Fibroblast of lung (primary cell): Measurements from ENCODE around the gene NRP1. TPM values are rescaled to one million over a fixed set of nuclear protein-coding genes. Genes with fewer than 3 reads are reported as not detected.

Source experiments
- DNase-seq, 2 donors: peaks; one replicate each; pipeline versions ENCODE4 v3.0.0 to v3.0.0-alpha.2; 2010; ENCODE audit warnings: low read depth in 2 of 2
- H2AFZ ChIP-seq: 2 replicates; pipeline ENCODE4 v1.5.1; 2012; ENCODE audit warnings: low read length, control low read depth, inconsistent platforms
- H3K27ac ChIP-seq: 2 replicates; pipeline ENCODE4 v1.5.1; 2011; ENCODE audit warnings: low read length, control low read depth; ENCODE audit not compliant: insufficient read depth
- H3K27me3 ChIP-seq: 2 replicates; pipeline ENCODE4 v1.5.1; 2011; ENCODE audit warnings: mild to moderate bottlenecking, low read length; ENCODE audit not compliant: control insufficient read depth, insufficient read depth
- H3K36me3 ChIP-seq: 2 replicates; pipeline ENCODE4 v1.5.1; 2011; ENCODE audit warnings: low read length; ENCODE audit not compliant: control insufficient read depth, insufficient read depth
- H3K4me1 ChIP-seq: 2 replicates; pipeline ENCODE4 v1.5.1; 2011; ENCODE audit warnings: low read length; ENCODE audit not compliant: control insufficient read depth, insufficient read depth; ENCODE audit errors: extremely low read depth
- H3K4me2 ChIP-seq: 2 replicates; pipeline ENCODE4 v1.5.1; 2011; ENCODE audit warnings: low read length, control low read depth; ENCODE audit not compliant: insufficient read depth; ENCODE audit errors: extremely low read depth
- H3K4me3 ChIP-seq, 4 experiments: fragments of 200-600 bp in 1 of 4; sonication (generic) in 1 of 4; replicated peaks in 1 of 4; 2 replicates each; pipeline ENCODE4 v1.5.1; 2011 to 2016; ENCODE audit warnings: low read length in 4 of 4, low read depth in 3 of 4, mild to moderate bottlenecking in 3 of 4, control low read depth in 2 of 4, inconsistent platforms in 1 of 4, mixed read lengths in 1 of 4; ENCODE audit not compliant: insufficient read depth in 1 of 4; ENCODE audit errors: control extremely low read depth in 1 of 4
- H3K79me2 ChIP-seq: 2 replicates; pipeline ENCODE4 v1.5.1; 2012; ENCODE audit warnings: mild to moderate bottlenecking, low read length, inconsistent platforms; ENCODE audit not compliant: control insufficient read depth, insufficient read depth
- H3K9ac ChIP-seq: 2 replicates; pipeline ENCODE4 v1.5.1; 2011; ENCODE audit warnings: mild to moderate bottlenecking, low read length, control low read depth; ENCODE audit not compliant: insufficient read depth
- H3K9me3 ChIP-seq: 2 replicates; pipeline ENCODE4 v1.5.1; 2012; ENCODE audit warnings: low read depth, low read length; ENCODE audit not compliant: control insufficient read depth, insufficient read depth
- H4K20me1 ChIP-seq: 2 replicates; pipeline ENCODE4 v1.5.1; 2011; ENCODE audit warnings: low read length; ENCODE audit not compliant: control insufficient read depth, insufficient read depth; ENCODE audit errors: extremely low read depth
- EZH2 ChIP-seq: IDR thresholded peaks from 2 replicates; pipeline ENCODE4 v1.5.1; 2012; ENCODE audit warnings: low read length, control low read depth, mild to moderate bottlenecking; ENCODE audit errors: missing control alignments
- polyA plus RNA-seq, 2 donors: library from polyadenylated mRNA; depleted of rRNA in 1 of 2; stranded (reverse) in 1 of 2; unstranded in 1 of 2; fragments of >200 nt; gene quantifications; 2 replicates each; pipeline ENCODE4 v1.2.1, GENCODE V29; 2011 to 2012; ENCODE audit warnings: missing spikeins in 1 of 2
- total RNA-seq: library from RNA; depleted of rRNA; stranded (reverse); fragments of >200 nt; gene quantifications from 2 replicates; pipeline ENCODE4 v1.2.1, GENCODE V29; 2014
- TF ChIP-seq, protein P1 (sequence below), 2 donors: IDR thresholded peaks in 1 of 2; conservative IDR thresholded peaks in 1 of 2; 1 replicate in 1 of 2; 2 replicates in 1 of 2; pipeline ENCODE4 v1.5.1; 2011 to 2012; ENCODE audit warnings: low read length in 2 of 2, control low read depth in 1 of 2, inconsistent platforms in 1 of 2, low read depth in 1 of 2, mild to moderate bottlenecking in 1 of 2

NRP1 gene
- total and polyA plus RNA-seq, 2 donors (not counting 1 experiment from before 2014, with no cell fraction given), result 187 to 373 TPM

GRCh38 chr10:33335551-33335800 is 1.0 kb upstream of the NRP1 start:
- Histone ChIP-seq H3K27me3 (no peaks in the 10 kb centered on the region), H3K27ac (peak overlapping the region; percentile 90), H4K20me1 (no peaks in the 10 kb centered on the region), H3K4me2 (peak overlapping the region; percentile 91), H3K4me3 (peak overlapping the region; percentile 77 to 96 (median 78)), H3K9ac (peak overlapping the region; percentile 78), H3K9me3 (no peaks in the 10 kb centered on the region), H3K79me2 (peaks cover 56% of the 10 kb centered on the region), H2AFZ (no peak overlapping the region), H3K4me1 (peaks cover 8% of the 10 kb centered on the region), H3K36me3 (no peaks in the 10 kb centered on the region)
- TF ChIP-seq EZH2, result no peak
- TF ChIP-seq, protein P1, sequence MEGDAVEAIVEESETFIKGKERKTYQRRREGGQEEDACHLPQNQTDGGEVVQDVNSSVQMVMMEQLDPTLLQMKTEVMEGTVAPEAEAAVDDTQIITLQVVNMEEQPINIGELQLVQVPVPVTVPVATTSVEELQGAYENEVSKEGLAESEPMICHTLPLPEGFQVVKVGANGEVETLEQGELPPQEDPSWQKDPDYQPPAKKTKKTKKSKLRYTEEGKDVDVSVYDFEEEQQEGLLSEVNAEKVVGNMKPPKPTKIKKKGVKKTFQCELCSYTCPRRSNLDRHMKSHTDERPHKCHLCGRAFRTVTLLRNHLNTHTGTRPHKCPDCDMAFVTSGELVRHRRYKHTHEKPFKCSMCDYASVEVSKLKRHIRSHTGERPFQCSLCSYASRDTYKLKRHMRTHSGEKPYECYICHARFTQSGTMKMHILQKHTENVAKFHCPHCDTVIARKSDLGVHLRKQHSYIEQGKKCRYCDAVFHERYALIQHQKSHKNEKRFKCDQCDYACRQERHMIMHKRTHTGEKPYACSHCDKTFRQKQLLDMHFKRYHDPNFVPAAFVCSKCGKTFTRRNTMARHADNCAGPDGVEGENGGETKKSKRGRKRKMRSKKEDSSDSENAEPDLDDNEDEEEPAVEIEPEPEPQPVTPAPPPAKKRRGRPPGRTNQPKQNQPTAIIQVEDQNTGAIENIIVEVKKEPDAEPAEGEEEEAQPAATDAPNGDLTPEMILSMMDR (conservative IDR thresholded peaks at IDR 0.05 in 1 of 2, IDR thresholded peaks at IDR 0.05 in 1 of 2; ENCODE audit: low read depth in 1 of 2, low read length in 2 of 2), result no peak
- DNase-seq, result no peak

DNA sequence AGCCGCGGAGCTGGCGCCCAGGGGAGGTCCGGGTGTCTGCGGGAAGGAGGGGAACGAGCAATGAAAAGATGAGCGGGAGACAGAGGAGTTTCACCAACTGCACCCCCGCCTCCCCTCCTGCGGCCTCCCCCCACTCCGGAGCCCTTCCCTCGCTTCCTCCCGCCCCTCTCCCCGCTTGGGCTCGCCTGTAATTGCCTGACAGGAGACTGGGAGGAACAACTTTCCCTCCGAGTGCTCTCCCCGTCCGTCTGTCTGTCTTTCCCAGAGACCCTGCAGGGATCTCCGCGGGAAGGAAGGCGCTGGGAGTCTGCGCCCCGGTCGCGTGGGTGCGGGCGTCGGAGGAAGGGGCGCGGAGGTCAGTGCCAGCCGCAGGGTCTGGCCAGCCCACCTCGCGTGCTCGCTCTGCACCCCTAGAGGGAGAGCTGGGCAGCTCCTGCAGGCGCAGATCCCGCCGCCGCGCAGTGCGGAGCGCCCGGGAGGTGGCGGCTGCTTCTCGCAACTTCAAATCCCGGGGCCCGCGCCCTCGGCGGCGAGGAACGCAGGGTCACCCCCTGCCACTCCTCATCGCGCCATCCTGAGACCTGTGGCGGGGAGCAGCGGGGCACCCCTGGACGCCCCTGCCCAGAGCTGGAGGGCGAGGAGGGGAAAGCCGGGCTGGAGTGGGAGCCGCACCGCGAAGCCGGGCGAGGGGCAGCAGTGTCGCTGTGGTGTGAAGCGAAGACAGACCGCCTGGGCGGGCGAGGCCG is 511 bp upstream of the NRP1 start:
- H2AFZ ChIP-seq, result no peak overlapping the region
- H3K27ac ChIP-seq, result peak overlapping the region; percentile 90
- peaks cover 2% of the 10 kb centered on the region for H3K36me3 ChIP-seq
- H3K4me3 ChIP-seq, result peak overlapping the region; percentile 77 to 96 (median 78)
- H3K9me3 ChIP-seq, result no peaks in the 10 kb centered on the region
- TF ChIP-seq, protein P1 (conservative IDR thresholded peaks at IDR 0.05 in 1 of 2, IDR thresholded peaks at IDR 0.05 in 1 of 2; ENCODE audit: low read depth in 1 of 2, low read length in 2 of 2), result peak; percentile 58
- TF ChIP-seq EZH2, result no peak
- H4K20me1 ChIP-seq, result no peaks in the 10 kb centered on the region
- peaks cover 61% of the 10 kb centered on the region for H3K79me2 ChIP-seq
- peaks cover 8% of the 10 kb centered on the region for H3K4me1 ChIP-seq
- H3K4me2 ChIP-seq, result peak overlapping the region; percentile 91
- peak; percentile 89 to 97 for DNase-seq
- H3K9ac ChIP-seq, result peak overlapping the region; percentile 78
- H3K27me3 ChIP-seq, result no peaks in the 10 kb centered on the region

DNA sequence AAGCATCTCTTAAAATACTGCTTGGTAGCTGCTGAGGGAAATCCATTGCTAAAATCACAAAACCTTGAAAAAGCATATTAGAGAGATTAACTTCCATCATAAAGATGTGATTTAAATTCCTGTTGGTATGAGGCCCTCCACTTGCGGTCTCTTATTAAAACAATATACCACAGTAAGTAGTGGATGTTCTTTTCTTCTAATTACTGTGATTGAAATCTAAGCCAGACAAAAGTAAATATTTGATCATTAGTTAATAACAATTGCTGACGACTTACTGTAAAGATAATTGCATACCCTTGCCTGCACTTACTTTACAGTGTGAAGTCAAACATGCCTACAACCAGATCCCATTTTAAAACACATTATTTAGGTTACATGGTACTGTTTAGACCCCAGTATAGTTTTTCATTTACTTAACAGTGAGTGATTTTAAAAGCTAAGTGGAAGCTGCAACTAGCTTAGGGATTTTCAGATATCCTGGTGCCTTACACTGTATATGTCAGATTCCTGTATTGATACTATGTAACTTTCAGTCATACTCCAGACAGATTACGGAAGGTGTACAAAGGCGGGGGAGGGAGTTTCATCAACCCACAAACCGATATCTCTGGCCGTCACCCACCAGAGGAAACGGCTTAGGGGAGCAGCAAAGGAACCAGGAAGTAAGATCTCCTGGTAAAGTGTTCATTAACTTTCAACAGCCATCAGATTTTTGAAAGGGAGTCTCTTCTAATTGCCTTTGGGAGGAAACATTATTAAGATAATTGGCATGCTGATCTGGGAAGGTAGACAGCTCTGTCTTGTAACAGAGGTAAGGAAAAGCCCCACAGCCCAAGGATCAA is 986 bp downstream of the NRP1 start:
- TF ChIP-seq, protein P1 (conservative IDR thresholded peaks at IDR 0.05 in 1 of 2, IDR thresholded peaks at IDR 0.05 in 1 of 2; ENCODE audit: low read depth in 1 of 2, low read length in 2 of 2), result no peak
- TF ChIP-seq EZH2, result no peak
- Histone ChIP-seq H3K79me2 (peaks cover 76% of the 10 kb centered on the region), H3K4me2 (peak overlapping the region; percentile 79), H3K9ac (peak overlapping the region; percentile 90), H3K9me3 (no peaks in the 10 kb centered on the region), H4K20me1 (no peaks in the 10 kb centered on the region), H3K4me3 (peak overlapping the region; percentile 77 to 96 (median 78)), H3K27me3 (no peaks in the 10 kb centered on the region), H3K4me1 (peaks cover 5% of the 10 kb centered on the region), H2AFZ (no peak overlapping the region), H3K27ac (peak overlapping the region; percentile 89), H3K36me3 (peaks cover 11% of the 10 kb centered on the region)
- peak in 1 of 2 donors; percentile 34 for DNase-seq
